Subcutaneous adipose tissue (tissue), 4 donors: Measurements from ENCODE around the gene FNIP2. TPM values are rescaled to one million over a fixed set of nuclear protein-coding genes. Genes with fewer than 3 reads are reported as not detected.

Source experiments
- total RNA-seq, 4 donors: library from RNA; depleted of rRNA; stranded (reverse); fragments of >200 nt; gene quantifications; one replicate each; pipeline ENCODE4 v1.1.0, GENCODE V29; 2016
- TF ChIP-seq, protein P1 (sequence below): fragments of 450-650 bp; IDR thresholded peaks from one replicate; pipeline ENCODE4 v1.5.1; 2016; ENCODE audit warnings: low read depth, mild to moderate bottlenecking, control low read depth, antibody characterized with exemption, moderate library complexity

Gene FNIP2
- total RNA-seq, 4 donors from 2014 or later, result 64.1 to 97.1 (median 83.9) TPM

DNA sequence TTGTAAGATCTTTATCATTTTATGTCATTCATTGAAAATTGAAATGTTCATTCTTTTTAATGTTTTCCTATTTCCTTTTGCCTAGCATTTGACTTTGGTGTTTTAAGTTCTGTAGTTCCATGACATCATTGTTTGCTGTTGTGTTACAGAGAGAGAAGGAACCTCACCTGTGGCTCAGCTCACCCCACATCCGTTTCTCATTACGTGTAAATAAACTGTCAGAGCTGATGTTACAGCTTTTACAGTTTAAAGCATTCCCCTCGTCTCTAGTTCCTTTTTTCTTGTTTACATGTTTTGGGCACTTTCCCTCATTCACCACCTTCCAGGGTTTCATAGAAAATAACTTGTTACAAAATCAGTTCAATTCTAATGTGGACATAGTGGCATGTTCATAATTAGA, 137.2 kb downstream of the FNIP2 start:
- TF ChIP-seq, protein P1, sequence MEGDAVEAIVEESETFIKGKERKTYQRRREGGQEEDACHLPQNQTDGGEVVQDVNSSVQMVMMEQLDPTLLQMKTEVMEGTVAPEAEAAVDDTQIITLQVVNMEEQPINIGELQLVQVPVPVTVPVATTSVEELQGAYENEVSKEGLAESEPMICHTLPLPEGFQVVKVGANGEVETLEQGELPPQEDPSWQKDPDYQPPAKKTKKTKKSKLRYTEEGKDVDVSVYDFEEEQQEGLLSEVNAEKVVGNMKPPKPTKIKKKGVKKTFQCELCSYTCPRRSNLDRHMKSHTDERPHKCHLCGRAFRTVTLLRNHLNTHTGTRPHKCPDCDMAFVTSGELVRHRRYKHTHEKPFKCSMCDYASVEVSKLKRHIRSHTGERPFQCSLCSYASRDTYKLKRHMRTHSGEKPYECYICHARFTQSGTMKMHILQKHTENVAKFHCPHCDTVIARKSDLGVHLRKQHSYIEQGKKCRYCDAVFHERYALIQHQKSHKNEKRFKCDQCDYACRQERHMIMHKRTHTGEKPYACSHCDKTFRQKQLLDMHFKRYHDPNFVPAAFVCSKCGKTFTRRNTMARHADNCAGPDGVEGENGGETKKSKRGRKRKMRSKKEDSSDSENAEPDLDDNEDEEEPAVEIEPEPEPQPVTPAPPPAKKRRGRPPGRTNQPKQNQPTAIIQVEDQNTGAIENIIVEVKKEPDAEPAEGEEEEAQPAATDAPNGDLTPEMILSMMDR, result no peak

DNA sequence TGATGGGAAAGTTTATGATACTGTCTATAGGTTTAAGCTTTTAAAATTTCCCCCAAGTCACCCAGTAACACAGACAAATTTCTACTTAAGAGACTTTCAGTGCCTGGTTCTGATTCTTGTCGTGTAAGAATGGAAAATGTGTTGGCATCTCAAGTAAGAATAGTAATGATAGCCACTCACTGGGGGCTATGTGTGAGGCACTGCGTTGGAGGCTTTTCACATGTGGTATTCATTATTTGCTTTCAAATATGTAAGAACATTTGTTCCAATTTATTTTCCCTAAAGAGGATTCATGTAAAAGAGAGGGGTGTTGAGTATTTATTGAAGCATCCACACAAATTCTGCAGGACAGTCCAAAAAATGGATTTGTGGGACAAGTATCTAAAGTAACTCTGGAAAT, 143.6 kb downstream of the FNIP2 start:
- TF ChIP-seq, protein P1, result no peak

DNA sequence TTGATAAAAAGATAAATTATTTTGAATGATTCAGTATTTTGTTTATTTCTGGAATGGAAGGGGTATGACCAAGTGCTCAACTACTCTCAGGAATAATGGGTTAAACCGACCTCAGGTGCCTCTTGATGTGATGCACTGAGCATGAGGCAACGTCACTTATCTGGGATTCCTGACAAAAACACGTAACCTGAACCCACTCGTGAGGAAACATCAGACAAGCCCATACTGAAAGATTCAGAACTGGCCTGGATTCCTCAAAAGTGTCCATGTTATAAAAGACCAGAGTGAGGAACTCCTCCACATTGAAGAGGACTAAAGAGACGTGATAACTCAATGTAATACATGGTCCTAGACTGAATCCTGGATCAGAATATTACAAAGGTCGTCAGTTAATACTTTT, 144.0 kb downstream of the FNIP2 start:
- TF ChIP-seq, protein P1, result no peak

DNA sequence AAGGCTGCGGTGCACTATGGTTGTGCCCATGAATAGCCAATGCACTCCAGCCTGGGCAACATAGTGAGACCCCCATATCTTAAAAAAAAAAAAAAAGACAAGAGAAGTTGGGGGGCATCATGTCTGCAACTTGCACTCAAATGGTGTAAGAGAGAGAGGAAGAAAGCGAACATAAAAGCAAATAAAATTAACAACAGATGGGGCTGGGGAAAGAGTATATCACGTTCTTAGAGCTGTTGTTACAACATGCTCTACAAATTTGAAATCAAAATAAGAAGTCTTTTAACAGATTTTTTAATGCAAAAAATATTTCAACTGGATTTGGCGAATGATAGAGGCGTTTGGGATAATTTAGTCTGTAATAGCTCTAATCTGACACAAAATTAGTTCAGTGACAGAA, 144.9 kb downstream of the FNIP2 start:
- TF ChIP-seq, protein P1, result no peak

DNA sequence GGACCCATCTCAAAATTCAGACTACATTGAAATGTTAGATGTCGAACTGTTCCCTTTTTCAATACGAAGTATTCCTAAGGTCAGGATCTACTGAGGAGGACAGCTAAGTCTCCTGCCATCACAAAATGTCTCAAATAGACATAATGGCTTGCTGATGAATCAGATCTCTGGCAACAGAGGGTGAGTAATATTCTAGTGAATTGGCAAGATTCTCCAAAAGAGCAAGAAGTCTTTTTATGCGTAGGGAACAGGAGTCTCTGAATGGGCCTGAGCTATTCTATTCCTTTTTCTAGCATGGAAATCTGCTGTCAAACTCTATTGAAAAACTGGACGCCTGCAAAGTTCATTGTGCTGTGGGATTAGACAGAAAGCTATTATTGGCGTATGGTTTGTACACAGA, 145.4 kb downstream of the FNIP2 start:
- TF ChIP-seq, protein P1, result no peak

DNA sequence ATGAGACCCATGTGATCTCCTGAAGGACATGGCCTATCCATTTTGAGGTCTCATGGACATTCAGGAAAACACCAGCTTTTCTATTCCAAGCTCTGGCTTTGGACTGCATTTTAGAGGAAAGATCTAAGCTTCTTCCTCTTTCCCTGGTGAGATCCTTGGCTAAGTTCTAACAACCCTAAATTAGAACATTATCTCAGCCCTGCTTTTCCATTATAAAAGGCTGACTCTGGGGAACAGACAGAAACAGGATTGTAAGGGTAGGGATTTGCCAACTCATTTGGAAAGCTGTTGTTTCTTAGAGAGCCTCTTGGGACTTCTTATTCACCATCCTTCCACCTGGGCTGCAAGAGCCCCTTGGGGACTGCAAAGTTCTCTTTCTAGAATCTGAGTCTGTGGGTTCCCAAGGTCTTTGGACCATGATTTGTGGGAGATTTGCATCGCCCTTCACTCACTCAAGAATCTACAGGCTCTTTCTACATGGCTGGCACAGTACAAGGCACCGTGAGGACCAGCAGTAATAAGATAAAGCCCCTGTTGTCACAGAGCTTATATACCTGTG, 146.9 kb downstream of the FNIP2 start:
- TF ChIP-seq, protein P1, result no peak

DNA sequence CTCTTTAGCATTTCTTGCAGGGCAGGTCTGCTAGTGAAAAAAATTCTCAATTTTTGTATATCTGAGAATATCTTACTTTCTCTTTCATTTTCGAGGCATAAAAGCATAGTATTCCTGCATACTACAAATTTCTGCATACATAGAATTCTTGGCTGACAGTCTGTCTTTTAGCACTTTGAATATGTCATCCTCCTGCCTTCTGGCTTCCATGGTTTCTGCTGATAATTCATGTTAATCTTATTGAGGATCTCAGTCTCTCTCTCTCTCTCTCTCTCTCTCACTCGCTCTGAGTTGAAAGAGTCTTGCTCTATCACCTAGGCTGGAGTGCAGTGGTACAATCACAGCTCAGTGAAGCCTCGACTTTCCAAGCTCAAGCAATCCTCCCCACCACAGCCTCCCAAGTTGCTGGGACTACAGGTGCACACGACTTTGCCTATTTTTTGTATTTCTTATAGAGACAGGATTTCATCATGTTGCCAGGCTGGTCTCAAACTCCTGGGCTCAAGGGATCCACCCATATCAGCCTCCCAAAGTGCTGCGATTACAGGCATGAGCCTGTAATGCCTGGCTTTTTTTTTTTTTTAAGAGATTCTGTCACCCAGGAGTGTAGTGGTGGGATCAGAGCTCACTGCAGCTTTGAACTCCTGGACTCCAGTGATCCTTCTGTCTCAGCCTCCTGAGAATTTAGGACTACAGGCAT, 161.3 kb downstream of the FNIP2 start:
- TF ChIP-seq, protein P1, result no peak
